ENCODE measurements around the gene NBEAL2.

Gene NBEAL2

DNA sequence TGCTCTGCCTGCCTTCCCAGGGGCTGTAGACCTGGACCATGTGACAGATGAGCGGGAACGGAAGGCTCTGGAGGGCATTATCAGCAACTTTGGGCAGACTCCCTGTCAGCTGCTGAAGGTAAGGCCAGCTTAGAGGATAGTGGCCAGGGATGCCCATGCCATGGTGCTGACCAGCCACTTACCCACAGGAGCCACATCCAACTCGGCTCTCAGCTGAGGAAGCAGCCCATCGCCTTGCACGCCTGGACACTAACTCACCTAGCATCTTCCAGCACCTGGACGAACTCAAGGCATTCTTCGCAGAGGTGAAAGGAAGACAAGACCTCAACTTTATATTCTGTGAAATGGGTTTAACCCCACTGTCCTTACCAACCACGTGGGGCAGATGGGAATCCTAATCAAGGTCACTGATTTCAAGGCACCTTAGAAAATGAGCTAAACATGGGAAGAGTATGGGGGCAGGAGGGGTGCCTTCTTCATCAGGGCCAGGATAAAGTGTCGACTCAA lies 26.7 kb downstream of the NBEAL2 start:
- TF ChIP-seq, protein P1, sequence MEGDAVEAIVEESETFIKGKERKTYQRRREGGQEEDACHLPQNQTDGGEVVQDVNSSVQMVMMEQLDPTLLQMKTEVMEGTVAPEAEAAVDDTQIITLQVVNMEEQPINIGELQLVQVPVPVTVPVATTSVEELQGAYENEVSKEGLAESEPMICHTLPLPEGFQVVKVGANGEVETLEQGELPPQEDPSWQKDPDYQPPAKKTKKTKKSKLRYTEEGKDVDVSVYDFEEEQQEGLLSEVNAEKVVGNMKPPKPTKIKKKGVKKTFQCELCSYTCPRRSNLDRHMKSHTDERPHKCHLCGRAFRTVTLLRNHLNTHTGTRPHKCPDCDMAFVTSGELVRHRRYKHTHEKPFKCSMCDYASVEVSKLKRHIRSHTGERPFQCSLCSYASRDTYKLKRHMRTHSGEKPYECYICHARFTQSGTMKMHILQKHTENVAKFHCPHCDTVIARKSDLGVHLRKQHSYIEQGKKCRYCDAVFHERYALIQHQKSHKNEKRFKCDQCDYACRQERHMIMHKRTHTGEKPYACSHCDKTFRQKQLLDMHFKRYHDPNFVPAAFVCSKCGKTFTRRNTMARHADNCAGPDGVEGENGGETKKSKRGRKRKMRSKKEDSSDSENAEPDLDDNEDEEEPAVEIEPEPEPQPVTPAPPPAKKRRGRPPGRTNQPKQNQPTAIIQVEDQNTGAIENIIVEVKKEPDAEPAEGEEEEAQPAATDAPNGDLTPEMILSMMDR (IDR thresholded peaks at IDR 0.05), result no peak
- no peak overlapping the region for H3K27ac ChIP-seq
- no peak overlapping the region for H3K4me3 ChIP-seq
- peak; percentile 61 for DNase-seq (ENCODE audit: low spot score)

DNA sequence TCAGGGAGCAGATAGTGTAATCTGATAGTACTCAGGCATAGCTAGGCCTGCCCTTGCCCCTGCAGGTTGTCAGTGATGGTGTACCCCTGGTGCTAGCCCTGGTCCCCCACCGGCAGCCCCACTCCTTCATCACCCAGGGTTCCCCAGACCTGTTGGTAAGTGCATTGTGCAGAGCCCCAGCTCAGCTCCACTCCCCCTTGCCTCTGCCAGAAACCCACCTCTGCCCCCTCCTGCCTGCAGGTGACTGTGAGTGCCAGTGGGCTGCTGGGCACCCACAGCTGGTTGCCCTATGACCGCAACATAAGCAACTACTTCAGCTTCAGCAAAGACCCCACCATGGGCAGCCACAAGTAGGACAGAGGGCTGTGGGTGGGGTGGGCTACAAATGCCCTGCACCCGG lies 27.5 kb downstream of the NBEAL2 start:
- Histone ChIP-seq H3K27ac (no peak overlapping the region), H3K4me3 (no peak overlapping the region)
- DNase-seq (ENCODE audit: low spot score), result no peak
- TF ChIP-seq, protein P1 (IDR thresholded peaks at IDR 0.05), result no peak

DNA sequence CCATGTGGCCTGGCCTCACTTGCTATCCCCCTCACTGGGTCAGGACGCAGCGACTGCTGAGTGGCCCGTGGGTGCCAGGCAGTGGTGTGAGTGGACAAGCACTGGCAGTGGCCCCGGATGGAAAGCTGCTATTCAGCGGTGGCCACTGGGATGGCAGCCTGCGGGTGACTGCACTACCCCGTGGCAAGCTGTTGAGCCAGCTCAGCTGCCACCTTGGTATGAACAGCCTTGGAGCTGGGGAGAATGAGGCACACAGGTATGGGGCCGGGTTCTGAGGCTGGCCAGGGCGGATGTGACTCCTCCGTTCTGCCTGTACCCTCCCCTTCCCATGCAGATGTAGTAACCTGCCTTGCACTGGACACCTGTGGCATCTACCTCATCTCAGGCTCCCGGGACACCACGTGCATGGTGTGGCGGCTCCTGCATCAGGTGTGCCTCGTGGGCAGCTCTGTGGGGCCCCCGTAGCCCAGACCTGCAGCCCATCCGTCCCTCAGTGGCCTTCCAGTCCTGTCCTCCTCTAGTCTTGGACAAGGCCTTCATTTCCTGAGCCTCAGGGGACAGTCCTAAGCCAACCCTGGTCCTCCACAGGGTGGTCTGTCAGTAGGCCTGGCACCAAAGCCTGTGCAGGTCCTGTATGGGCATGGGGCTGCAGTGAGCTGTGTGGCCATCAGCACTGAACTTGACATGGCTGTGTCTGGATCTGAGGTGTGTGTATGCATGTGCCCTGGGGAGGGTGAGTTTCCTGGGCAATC lies 28.2 kb downstream of the NBEAL2 start:
- TF ChIP-seq, protein P1 (IDR thresholded peaks at IDR 0.05), result no peak
- peak; percentile 72 for DNase-seq (ENCODE audit: low spot score)
- no peak overlapping the region for H3K27ac ChIP-seq
- no peak overlapping the region for H3K4me3 ChIP-seq

GRCh38 chr3:47008234-47008796 lies 28.8 kb downstream of the NBEAL2 start:
- Histone ChIP-seq H3K27ac (no peak overlapping the region), H3K4me3 (no peak overlapping the region)
- TF ChIP-seq, protein P1 (IDR thresholded peaks at IDR 0.05), result no peak
- peak; percentile 71 for DNase-seq (ENCODE audit: low spot score)

- H3K27ac ChIP-seq, result peak overlapping the region; percentile 88 to 92
- peak overlapping the region; percentile 79 for H3K4me3 ChIP-seq
- no peak for DNase-seq (ENCODE audit: low spot score)
- TF ChIP-seq, protein P1 (IDR thresholded peaks at IDR 0.05), result no peak
These were observed 29.4 kb downstream of the NBEAL2 start for GRCh38 chr3:47008851-47009224.

DNA sequence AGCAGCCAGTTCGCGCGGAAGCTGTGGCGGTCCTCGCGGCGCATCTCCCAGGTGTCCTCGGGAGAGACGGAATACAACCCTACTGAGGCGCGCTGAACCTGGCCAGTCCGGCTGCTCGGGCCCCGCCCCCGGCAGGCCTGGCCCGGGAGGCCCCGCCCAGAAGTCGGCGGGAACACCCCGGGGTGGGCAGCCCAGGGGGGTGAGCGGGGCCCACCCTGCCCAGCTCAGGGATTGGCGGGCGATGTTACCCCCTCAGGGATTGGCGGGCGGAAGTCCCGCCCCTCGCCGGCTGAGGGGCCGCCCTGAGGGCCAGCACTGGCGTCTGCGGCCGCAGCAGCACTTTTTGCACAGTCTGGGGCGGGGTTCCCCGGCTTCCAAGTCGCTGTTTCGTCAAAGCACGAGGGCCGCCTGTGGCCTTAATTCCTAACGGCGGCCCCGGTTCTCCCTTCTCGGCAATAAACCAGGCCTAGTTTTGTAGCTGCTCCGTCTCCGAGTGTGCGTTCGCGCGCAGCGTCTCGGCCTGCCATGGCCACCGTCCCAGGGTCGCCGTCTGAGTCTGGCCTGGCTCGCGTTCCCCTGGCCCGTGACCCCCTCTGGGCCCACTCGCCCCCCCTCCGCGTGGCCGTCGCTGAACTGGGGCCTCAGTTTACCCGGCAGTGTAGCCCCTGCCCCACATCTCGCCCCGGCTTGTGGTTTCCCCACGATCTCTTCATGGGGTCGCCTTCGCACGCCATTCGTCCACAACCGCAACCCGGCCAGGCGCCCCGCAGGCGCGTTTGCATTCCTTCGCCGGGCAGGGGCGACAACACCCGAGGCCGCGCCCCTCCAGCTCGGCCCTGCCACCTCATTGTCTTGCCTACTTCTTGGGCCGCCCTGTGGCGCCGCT lies 30.0 kb downstream of the NBEAL2 start:
- Histone ChIP-seq H3K4me3 (peak overlapping the region; percentile 79), H3K27ac (peak overlapping the region; percentile 88 to 92)
- TF ChIP-seq, protein P1 (IDR thresholded peaks at IDR 0.05), result no peak
- DNase-seq (ENCODE audit: low spot score), result peak; percentile 95

All from coronary artery (tissue), 2 donors.